HepG2 (cell line): Measurements from ENCODE around the gene PPP2R2C. TPM values are rescaled to one million over a fixed set of nuclear protein-coding genes. Genes with fewer than 3 reads are reported as not detected.

Source experiments
- CREB1 ChIP-seq, 2 experiments: fragments of 450-650 bp in 1 of 2; IDR thresholded peaks; 2 replicates each; pipeline ENCODE4 v1.6.1; 2016 to 2017; ENCODE audit warnings: control low read depth in 1 of 2, mild to moderate bottlenecking in 1 of 2, missing compliant biosample characterization in 1 of 2, missing genetic modification characterization in 1 of 2
- DNMT1 ChIP-seq: sonication (generic); formaldehyde crosslinking; IDR thresholded peaks from 2 replicates; pipeline ENCODE4 v1.5.1; 2020; ENCODE audit warnings: mild to moderate bottlenecking, missing genetic modification reagents
- FIP1L1 ChIP-seq: fragments of 200-400 bp; formaldehyde crosslinking; IDR thresholded peaks from 2 replicates; pipeline ENCODE4 v1.6.1; 2018; ENCODE audit warnings: low read depth, mild to moderate bottlenecking, low read length, moderate library complexity, borderline replicate concordance; ENCODE audit not compliant: insufficient read depth
- IKZF1 ChIP-seq: fragments of 450-650 bp; IDR thresholded peaks from 2 replicates; pipeline ENCODE4 v1.7.1; 2016
- IRF2 ChIP-seq: IDR thresholded peaks from 2 replicates; pipeline ENCODE4 v1.6.1; 2018; ENCODE audit warnings: missing genetic modification reagents, missing compliant biosample characterization
- ISX ChIP-seq: sonication (generic); formaldehyde crosslinking; conservative IDR thresholded peaks from 2 replicates; pipeline ENCODE4 v1.5.0; 2020; ENCODE audit warnings: missing genetic modification reagents
- KLF15 ChIP-seq: sonication (generic); formaldehyde crosslinking; IDR thresholded peaks from 2 replicates; pipeline ENCODE4 v1.8.1; 2023; ENCODE audit warnings: borderline replicate concordance, mild to moderate bottlenecking, inconsistent platforms, missing genetic modification reagents, mixed read lengths
- SMYD3 ChIP-seq: sonication (generic); formaldehyde crosslinking; IDR thresholded peaks from 2 replicates; pipeline ENCODE4 v1.8.1; 2023; ENCODE audit warnings: mild to moderate bottlenecking, missing genetic modification reagents
- ZKSCAN1 ChIP-seq: fragments of 150-350 bp; IDR thresholded peaks from 2 replicates; pipeline ENCODE4 v1.6.1; 2014; ENCODE audit warnings: low read length
- ZNF205 ChIP-seq: IDR thresholded peaks from 2 replicates; pipeline ENCODE4 v1.6.1; 2018; ENCODE audit warnings: missing biosample characterization, missing genetic modification reagents
- ZNF207 ChIP-seq: fragments of 450-650 bp; IDR thresholded peaks from 2 replicates; pipeline ENCODE4 v1.6.1; 2016; ENCODE audit warnings: antibody characterized with exemption, borderline replicate concordance
- ZNF383 ChIP-seq: sonication (generic); formaldehyde crosslinking; IDR thresholded peaks from 2 replicates; pipeline ENCODE4 v1.4.0; 2020; ENCODE audit warnings: missing genetic modification reagents, mild to moderate bottlenecking, borderline replicate concordance
- ZNF672 ChIP-seq: sonication (generic); formaldehyde crosslinking; IDR thresholded peaks from 2 replicates; pipeline ENCODE4 v1.8.1; 2022; ENCODE audit warnings: missing genetic modification reagents
- ZNF749 ChIP-seq: sonication (generic); formaldehyde crosslinking; IDR thresholded peaks from 2 replicates; pipeline ENCODE4 v1.8.0; 2022; ENCODE audit warnings: mild to moderate bottlenecking, missing genetic modification reagents, moderate library complexity, borderline replicate concordance
- ZNF790 ChIP-seq: sonication (generic); formaldehyde crosslinking; IDR thresholded peaks from 2 replicates; pipeline ENCODE4 v1.8.0; 2022; ENCODE audit warnings: missing genetic modification reagents, mild to moderate bottlenecking, borderline replicate concordance
- ZNF891 ChIP-seq: sonication (generic); formaldehyde crosslinking; IDR thresholded peaks from 2 replicates; pipeline ENCODE4 v1.5.0; 2020; ENCODE audit warnings: mild to moderate bottlenecking, missing genetic modification reagents
- ZZZ3 ChIP-seq: sonication (generic); formaldehyde crosslinking; IDR thresholded peaks from 2 replicates; pipeline ENCODE4 v1.4.0; 2020; ENCODE audit warnings: missing genetic modification reagents, mild to moderate bottlenecking, borderline replicate concordance
- polyA plus RNA-seq, 8 experiments: library from polyadenylated mRNA; depleted of rRNA in 3 of 8; stranded (reverse) in 7 of 8; unstranded in 1 of 8; fragments of >200 nt; fragmentation: Illumina TruSeq in 4 of 8; extraction: Trizol in 4 of 8; gene quantifications; 2 replicates each; pipeline versions ENCODE4 v1.2.1 to v1.2.3, GENCODE V29; 2011 to 2016; ENCODE audit warnings: low read depth in 4 of 8, missing spikeins in 1 of 8, mixed read lengths in 1 of 8; ENCODE audit not compliant: insufficient read depth in 1 of 8
- total RNA-seq, 5 experiments: library from RNA; depleted of rRNA; stranded (reverse); fragments of >200 nt; fragmentation: Illumina TruSeq; extraction: Trizol; gene quantifications; 2 replicates each; pipeline ENCODE4 v1.2.3, GENCODE V29; 2016; ENCODE audit warnings: low read depth in 1 of 5
- TF ChIP-seq, protein P1 (sequence below): sonication (generic); formaldehyde crosslinking; IDR thresholded peaks from 2 replicates; pipeline ENCODE4 v1.5.1; 2020; ENCODE audit warnings: mild to moderate bottlenecking, missing genetic modification reagents, moderate library complexity
- TF ChIP-seq, protein P2 (sequence below): sonication (generic); formaldehyde crosslinking; IDR thresholded peaks from 2 replicates; pipeline ENCODE4 v1.5.0; 2020; ENCODE audit warnings: missing genetic modification reagents
- TF ChIP-seq, protein P3 (sequence below): sonication (generic); formaldehyde crosslinking; IDR thresholded peaks from 2 replicates; pipeline ENCODE4 v1.4.0; 2020; ENCODE audit warnings: missing genetic modification reagents, mild to moderate bottlenecking, borderline replicate concordance
- TF ChIP-seq, protein P4 (sequence below): sonication (generic); formaldehyde crosslinking; IDR thresholded peaks from 2 replicates; pipeline ENCODE4 v1.8.0; 2022; ENCODE audit warnings: missing genetic modification reagents, low read depth, mild to moderate bottlenecking, borderline replicate concordance

Gene PPP2R2C
- total and polyA plus RNA-seq, 2 of the 13 experiments (the other 11 are each of a cell fraction or from before 2014, with no cell fraction given) = 0.60 to 8.6 TPM

DNA sequence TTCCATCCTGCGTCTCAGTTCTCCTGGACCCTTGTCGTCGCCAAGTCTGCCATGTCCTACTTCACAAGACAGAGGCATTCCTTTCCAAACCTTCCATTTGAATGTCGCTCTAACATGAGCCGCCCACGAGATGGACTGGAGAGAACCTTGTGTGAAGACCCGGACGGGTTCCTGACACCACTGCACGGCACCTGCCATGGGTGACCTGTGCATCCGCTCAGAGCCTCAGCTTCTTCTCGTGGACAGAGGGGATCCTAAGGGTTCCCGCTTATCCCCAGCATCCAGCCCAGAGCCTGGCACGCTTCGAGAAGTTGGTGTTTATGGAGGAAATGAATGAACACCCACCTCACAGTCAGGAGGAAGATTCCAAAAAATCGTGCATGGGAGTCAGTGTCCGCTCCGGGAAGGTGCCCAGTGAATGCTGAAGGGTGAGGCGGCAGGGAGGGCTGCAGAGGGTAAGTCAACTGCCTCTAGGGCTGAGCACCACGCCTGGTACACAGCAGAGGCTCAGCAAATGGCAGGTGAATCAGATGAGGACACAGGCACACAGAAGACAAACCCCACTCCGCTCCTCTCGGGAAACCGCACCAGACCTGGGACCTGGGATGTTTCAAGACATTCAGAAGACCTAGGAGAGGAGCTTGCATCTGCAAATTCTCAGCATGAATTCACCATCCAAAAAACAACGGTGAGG is 150.2 kb downstream of the PPP2R2C start (continued):
- no peak for TF ChIP-seq ZNF207
- TF ChIP-seq ZZZ3 (CRISPR knock-in tag) = no peak
- TF ChIP-seq IKZF1 = no peak
- TF ChIP-seq ZNF383 (CRISPR knock-in tag) = no peak
- TF ChIP-seq, protein P1, sequence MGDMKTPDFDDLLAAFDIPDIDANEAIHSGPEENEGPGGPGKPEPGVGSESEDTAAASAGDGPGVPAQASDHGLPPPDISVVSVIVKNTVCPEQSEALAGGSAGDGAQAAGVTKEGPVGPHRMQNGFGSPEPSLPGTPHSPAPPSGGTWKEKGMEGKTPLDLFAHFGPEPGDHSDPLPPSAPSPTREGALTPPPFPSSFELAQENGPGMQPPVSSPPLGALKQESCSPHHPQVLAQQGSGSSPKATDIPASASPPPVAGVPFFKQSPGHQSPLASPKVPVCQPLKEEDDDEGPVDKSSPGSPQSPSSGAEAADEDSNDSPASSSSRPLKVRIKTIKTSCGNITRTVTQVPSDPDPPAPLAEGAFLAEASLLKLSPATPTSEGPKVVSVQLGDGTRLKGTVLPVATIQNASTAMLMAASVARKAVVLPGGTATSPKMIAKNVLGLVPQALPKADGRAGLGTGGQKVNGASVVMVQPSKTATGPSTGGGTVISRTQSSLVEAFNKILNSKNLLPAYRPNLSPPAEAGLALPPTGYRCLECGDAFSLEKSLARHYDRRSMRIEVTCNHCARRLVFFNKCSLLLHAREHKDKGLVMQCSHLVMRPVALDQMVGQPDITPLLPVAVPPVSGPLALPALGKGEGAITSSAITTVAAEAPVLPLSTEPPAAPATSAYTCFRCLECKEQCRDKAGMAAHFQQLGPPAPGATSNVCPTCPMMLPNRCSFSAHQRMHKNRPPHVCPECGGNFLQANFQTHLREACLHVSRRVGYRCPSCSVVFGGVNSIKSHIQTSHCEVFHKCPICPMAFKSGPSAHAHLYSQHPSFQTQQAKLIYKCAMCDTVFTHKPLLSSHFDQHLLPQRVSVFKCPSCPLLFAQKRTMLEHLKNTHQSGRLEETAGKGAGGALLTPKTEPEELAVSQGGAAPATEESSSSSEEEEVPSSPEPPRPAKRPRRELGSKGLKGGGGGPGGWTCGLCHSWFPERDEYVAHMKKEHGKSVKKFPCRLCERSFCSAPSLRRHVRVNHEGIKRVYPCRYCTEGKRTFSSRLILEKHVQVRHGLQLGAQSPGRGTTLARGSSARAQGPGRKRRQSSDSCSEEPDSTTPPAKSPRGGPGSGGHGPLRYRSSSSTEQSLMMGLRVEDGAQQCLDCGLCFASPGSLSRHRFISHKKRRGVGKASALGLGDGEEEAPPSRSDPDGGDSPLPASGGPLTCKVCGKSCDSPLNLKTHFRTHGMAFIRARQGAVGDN (CRISPR knock-in tag) = peak; percentile 64
- 0 out of 2 replicates have a peak, but pooled peaks have one; percentile 64 for TF ChIP-seq FIP1L1
- no peak for TF ChIP-seq ZNF672 (CRISPR knock-in tag)
- peak; percentile 54; the same call in 1 of the 2 replicates for TF ChIP-seq ZNF891
- TF ChIP-seq, protein P2, sequence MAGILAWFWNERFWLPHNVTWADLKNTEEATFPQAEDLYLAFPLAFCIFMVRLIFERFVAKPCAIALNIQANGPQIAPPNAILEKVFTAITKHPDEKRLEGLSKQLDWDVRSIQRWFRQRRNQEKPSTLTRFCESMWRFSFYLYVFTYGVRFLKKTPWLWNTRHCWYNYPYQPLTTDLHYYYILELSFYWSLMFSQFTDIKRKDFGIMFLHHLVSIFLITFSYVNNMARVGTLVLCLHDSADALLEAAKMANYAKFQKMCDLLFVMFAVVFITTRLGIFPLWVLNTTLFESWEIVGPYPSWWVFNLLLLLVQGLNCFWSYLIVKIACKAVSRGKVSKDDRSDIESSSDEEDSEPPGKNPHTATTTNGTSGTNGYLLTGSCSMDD (CRISPR knock-in tag) = no peak
- no peak for TF ChIP-seq ISX
- no peak for TF ChIP-seq KLF15
- no peak for TF ChIP-seq ZNF205 (CRISPR knock-in tag)
- 0 out of 2 replicates have a peak, but pooled peaks have one; percentile 8 for TF ChIP-seq IRF2 (CRISPR knock-in tag)
- TF ChIP-seq ZKSCAN1 = no peak
- no peak for TF ChIP-seq DNMT1 (CRISPR knock-in tag)
- TF ChIP-seq SMYD3 (CRISPR knock-in tag) = no peak
- TF ChIP-seq, protein P3, sequence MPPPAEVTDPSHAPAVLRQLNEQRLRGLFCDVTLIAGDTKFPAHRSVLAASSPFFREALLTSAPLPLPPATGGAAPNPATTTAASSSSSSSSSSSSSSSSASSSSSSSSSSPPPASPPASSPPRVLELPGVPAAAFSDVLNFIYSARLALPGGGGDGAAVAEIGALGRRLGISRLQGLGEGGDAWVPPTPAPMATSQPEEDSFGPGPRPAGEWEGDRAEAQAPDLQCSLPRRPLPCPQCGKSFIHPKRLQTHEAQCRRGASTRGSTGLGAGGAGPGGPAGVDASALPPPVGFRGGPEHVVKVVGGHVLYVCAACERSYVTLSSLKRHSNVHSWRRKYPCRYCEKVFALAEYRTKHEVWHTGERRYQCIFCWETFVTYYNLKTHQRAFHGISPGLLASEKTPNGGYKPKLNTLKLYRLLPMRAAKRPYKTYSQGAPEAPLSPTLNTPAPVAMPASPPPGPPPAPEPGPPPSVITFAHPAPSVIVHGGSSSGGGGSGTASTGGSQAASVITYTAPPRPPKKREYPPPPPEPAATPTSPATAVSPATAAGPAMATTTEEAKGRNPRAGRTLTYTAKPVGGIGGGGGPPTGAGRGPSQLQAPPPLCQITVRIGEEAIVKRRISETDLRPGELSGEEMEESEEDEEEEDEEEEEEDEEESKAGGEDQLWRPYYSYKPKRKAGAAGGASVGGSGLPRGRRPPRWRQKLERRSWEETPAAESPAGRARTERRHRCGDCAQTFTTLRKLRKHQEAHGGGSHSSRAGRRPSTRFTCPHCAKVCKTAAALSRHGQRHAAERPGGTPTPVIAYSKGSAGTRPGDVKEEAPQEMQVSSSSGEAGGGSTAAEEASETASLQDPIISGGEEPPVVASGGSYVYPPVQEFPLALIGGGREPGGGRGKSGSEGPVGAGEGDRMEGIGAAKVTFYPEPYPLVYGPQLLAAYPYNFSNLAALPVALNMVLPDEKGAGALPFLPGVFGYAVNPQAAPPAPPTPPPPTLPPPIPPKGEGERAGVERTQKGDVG (CRISPR knock-in tag) = 0 out of 2 replicates have a peak, but pooled peaks have one; percentile 6
- TF ChIP-seq ZNF749 = no peak
- TF ChIP-seq, protein P4, sequence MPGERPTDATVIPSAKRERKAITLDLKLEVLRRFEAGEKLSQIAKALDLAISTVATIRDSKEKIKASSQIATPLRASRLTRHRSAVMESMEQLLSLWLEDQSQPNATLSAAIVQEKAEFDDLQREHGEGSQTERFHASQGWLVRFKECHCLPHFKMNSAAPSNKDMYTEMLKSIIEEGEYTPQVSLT (CRISPR knock-in tag) = no peak
- no peak for TF ChIP-seq CREB1 (IDR thresholded peaks at IDR 0.05)
- TF ChIP-seq CREB1 (CRISPR knock-in tag; IDR thresholded peaks at IDR 0.05) = no peak
- no peak for TF ChIP-seq ZNF790 (CRISPR knock-in tag)
